Stimulated activated naive CD8-positive, alpha-beta T cell treated with anti-CD3 and anti-CD28 coated beads, Interleukin-15, amount 100 ng/mL, for 72 hours (primary cell): ENCODE measurements around the gene PTPRD.
"Not testable (repeated sequence)": the region's sequence is repeated elsewhere in the genome, so short reads cannot be mapped to it uniquely, and the experiment has no call there.

Source experiments
- ATAC-seq: fragments of 150-1000 bp; cut with Tn5 transposase; 2 replicates; pipeline ENCODE4 v1.10.0; 2021; ENCODE audit warnings: mild to moderate bottlenecking, moderate library complexity
- DNase-seq, 2 donors: peaks; one replicate each; pipeline ENCODE4 v3.0.0; 2021 to 2022
- H3K27ac Mint-ChIP-seq, 2 donors: one replicate each; pipeline ENCODE4 v1.8.0; 2022; ENCODE audit warnings: mild to moderate bottlenecking in 2 of 2, mixed read lengths in 2 of 2, moderate library complexity in 2 of 2
- H3K27me3 Mint-ChIP-seq: one replicate; pipeline ENCODE4 v1.8.0; 2022; ENCODE audit warnings: mixed read lengths
- H3K4me1 Mint-ChIP-seq: one replicate; pipeline ENCODE4 v1.8.0; 2022; ENCODE audit warnings: mild to moderate bottlenecking, mixed read lengths
- H3K4me3 Mint-ChIP-seq, 2 donors: one replicate each; pipeline ENCODE4 v1.8.0; 2022; ENCODE audit warnings: mild to moderate bottlenecking in 2 of 2, mixed read lengths in 2 of 2, moderate library complexity in 1 of 2
- H3K9me3 Mint-ChIP-seq, 2 donors: one replicate each; pipeline ENCODE4 v1.8.0; 2022; ENCODE audit warnings: mixed read lengths in 2 of 2

The PTPRD gene

GRCh38 chr9:9326749-9327148 lies 1286.1 kb downstream of the PTPRD start:
- no peak overlapping the region for H3K4me3 Mint-ChIP-seq
- no peaks in the 10 kb centered on the region for H3K4me1 Mint-ChIP-seq
- no peaks in the 10 kb centered on the region for H3K9me3 Mint-ChIP-seq
- no peak for ATAC-seq
- H3K27me3 Mint-ChIP-seq = no peaks in the 10 kb centered on the region
- no peak for DNase-seq
- H3K27ac Mint-ChIP-seq = no peak overlapping the region

GRCh38 chr9:9319007-9319406 lies 1293.8 kb downstream of the PTPRD start:
- Mint-ChIP-seq H3K9me3 (peaks cover 7 to 10% of the 10 kb centered on the region in 2 donors), H3K4me1 (no peaks in the 10 kb centered on the region), H3K4me3 (no peak overlapping the region), H3K27me3 (no peaks in the 10 kb centered on the region), H3K27ac (no peak overlapping the region)
- DNase-seq (no peak), ATAC-seq (no peak)

GRCh38 chr9:9310743-9311142 lies 1302.1 kb downstream of the PTPRD start:
- H3K27ac Mint-ChIP-seq, H3K27me3 Mint-ChIP-seq, ATAC-seq, H3K9me3 Mint-ChIP-seq, H3K4me1 Mint-ChIP-seq, H3K4me3 Mint-ChIP-seq, DNase-seq: not testable (repeated sequence)

- peaks cover 4 to 8% of the 10 kb centered on the region in 2 donors for H3K9me3 Mint-ChIP-seq
- no peak overlapping the region for H3K4me3 Mint-ChIP-seq
- H3K4me1 Mint-ChIP-seq = no peaks in the 10 kb centered on the region
- no peak for DNase-seq
- ATAC-seq = no peak
- H3K27ac Mint-ChIP-seq = peak overlapping the region in 1 of 2 donors; percentile 47
- no peaks in the 10 kb centered on the region for H3K27me3 Mint-ChIP-seq
Measured at GRCh38 chr9:9305600-9305999, 1307.2 kb downstream of the PTPRD start.

GRCh38 chr9:9299134-9299533 lies 1313.7 kb downstream of the PTPRD start:
- H3K27ac Mint-ChIP-seq = no peak overlapping the region
- ATAC-seq (no peak), DNase-seq (no peak)
- H3K4me3 Mint-ChIP-seq = no peak overlapping the region
- H3K9me3 Mint-ChIP-seq = no peaks in the 10 kb centered on the region
- H3K27me3 Mint-ChIP-seq = no peaks in the 10 kb centered on the region
- no peaks in the 10 kb centered on the region for H3K4me1 Mint-ChIP-seq

- Mint-ChIP-seq H3K9me3 (no peaks in the 10 kb centered on the region), H3K27me3 (no peaks in the 10 kb centered on the region), H3K27ac (no peak overlapping the region), H3K4me1 (no peaks in the 10 kb centered on the region), H3K4me3 (no peak overlapping the region)
- ATAC-seq (no peak), DNase-seq (no peak)
Measured at GRCh38 chr9:9286001-9286400, 1326.8 kb downstream of the PTPRD start.

- no peak for ATAC-seq
- no peak overlapping the region for H3K27ac Mint-ChIP-seq
Measured at GRCh38 chr9:9284201-9284600, 1328.6 kb downstream of the PTPRD start.

GRCh38 chr9:9283159-9283986 lies 1329.4 kb downstream of the PTPRD start:
- Mint-ChIP-seq H3K4me1 (no peaks in the 10 kb centered on the region), H3K9me3 (no peaks in the 10 kb centered on the region), H3K27me3 (no peaks in the 10 kb centered on the region), H3K27ac (no peak overlapping the region), H3K4me3 (no peak overlapping the region)
- ATAC-seq (no peak), DNase-seq (no peak)

More at GRCh38 chr9:9284201-9284600, 1328.6 kb downstream of the PTPRD start:
- Mint-ChIP-seq H3K27me3 (no peaks in the 10 kb centered on the region), H3K4me1 (no peaks in the 10 kb centered on the region), H3K9me3 (no peaks in the 10 kb centered on the region), H3K4me3 (no peak overlapping the region)
- no peak for DNase-seq

- Mint-ChIP-seq H3K27me3 (no peaks in the 10 kb centered on the region), H3K27ac (no peak overlapping the region), H3K9me3 (peaks cover 3 to 7% of the 10 kb centered on the region in 2 donors), H3K4me1 (no peaks in the 10 kb centered on the region), H3K4me3 (no peak overlapping the region)
- ATAC-seq (no peak), DNase-seq (no peak)
Measured at GRCh38 chr9:9275601-9276000, 1337.2 kb downstream of the PTPRD start.

- H3K27me3 Mint-ChIP-seq = no peaks in the 10 kb centered on the region
Measured at GRCh38 chr9:9257999-9258498, 1354.8 kb downstream of the PTPRD start.

GRCh38 chr9:9246726-9247125 lies 1366.1 kb downstream of the PTPRD start:
- Mint-ChIP-seq H3K9me3 (peaks cover 0 to 7% of the 10 kb centered on the region in 2 donors), H3K4me3 (no peak overlapping the region), H3K27me3 (no peaks in the 10 kb centered on the region), H3K27ac (no peak overlapping the region), H3K4me1 (no peaks in the 10 kb centered on the region)
- ATAC-seq (no peak), DNase-seq (no peak)

More at GRCh38 chr9:9257999-9258498, 1354.8 kb downstream of the PTPRD start:
- H3K4me1 Mint-ChIP-seq = no peaks in the 10 kb centered on the region
- no peak for ATAC-seq
- no peaks in the 10 kb centered on the region for H3K9me3 Mint-ChIP-seq
- no peak for DNase-seq
- H3K4me3 Mint-ChIP-seq = no peak overlapping the region
- H3K27ac Mint-ChIP-seq = no peak overlapping the region

- DNase-seq (no peak), ATAC-seq (no peak)
- Mint-ChIP-seq H3K27me3 (no peaks in the 10 kb centered on the region), H3K4me1 (no peaks in the 10 kb centered on the region), H3K27ac (no peak overlapping the region), H3K9me3 (peaks cover 8 to 14% of the 10 kb centered on the region in 2 donors), H3K4me3 (no peak overlapping the region)
Measured at GRCh38 chr9:9231946-9232345, 1380.9 kb downstream of the PTPRD start.

GRCh38 chr9:9229269-9229668 lies 1383.5 kb downstream of the PTPRD start:
- no peak for ATAC-seq
- H3K27ac Mint-ChIP-seq = no peak overlapping the region
- no peaks in the 10 kb centered on the region for H3K27me3 Mint-ChIP-seq

GRCh38 chr9:9223175-9223574 lies 1389.6 kb downstream of the PTPRD start:
- no peaks in the 10 kb centered on the region for H3K4me1 Mint-ChIP-seq
- H3K9me3 Mint-ChIP-seq = peaks cover 0 to 5% of the 10 kb centered on the region in 2 donors
- DNase-seq = no peak
- H3K27ac Mint-ChIP-seq = no peak overlapping the region
- H3K4me3 Mint-ChIP-seq = no peak overlapping the region
- ATAC-seq = no peak
- no peaks in the 10 kb centered on the region for H3K27me3 Mint-ChIP-seq

More at GRCh38 chr9:9229269-9229668, 1383.5 kb downstream of the PTPRD start:
- no peak overlapping the region for H3K4me3 Mint-ChIP-seq
- peaks cover 3 to 12% of the 10 kb centered on the region in 2 donors for H3K9me3 Mint-ChIP-seq
- no peak for DNase-seq
- no peaks in the 10 kb centered on the region for H3K4me1 Mint-ChIP-seq

GRCh38 chr9:9222730-9223129 lies 1390.1 kb downstream of the PTPRD start:
- H3K4me1 Mint-ChIP-seq = no peaks in the 10 kb centered on the region
- H3K4me3 Mint-ChIP-seq = no peak overlapping the region
- DNase-seq (no peak), ATAC-seq (no peak)
- H3K27ac Mint-ChIP-seq = no peak overlapping the region
- H3K27me3 Mint-ChIP-seq = no peaks in the 10 kb centered on the region
- H3K9me3 Mint-ChIP-seq = peaks cover 0 to 5% of the 10 kb centered on the region in 2 donors

GRCh38 chr9:9216934-9217333 lies 1395.9 kb downstream of the PTPRD start:
- H3K4me3 Mint-ChIP-seq = no peak overlapping the region
- H3K9me3 Mint-ChIP-seq = no peaks in the 10 kb centered on the region
- DNase-seq = no peak
- no peaks in the 10 kb centered on the region for H3K27me3 Mint-ChIP-seq
- no peaks in the 10 kb centered on the region for H3K4me1 Mint-ChIP-seq
- ATAC-seq = no peak
- H3K27ac Mint-ChIP-seq = no peak overlapping the region
